Measurements from ENCODE around the gene GYPC.
"Not testable (repeated sequence)": the region's sequence is repeated elsewhere in the genome, so short reads cannot be mapped to it uniquely, and the experiment has no call there.

GYPC gene

DNA sequence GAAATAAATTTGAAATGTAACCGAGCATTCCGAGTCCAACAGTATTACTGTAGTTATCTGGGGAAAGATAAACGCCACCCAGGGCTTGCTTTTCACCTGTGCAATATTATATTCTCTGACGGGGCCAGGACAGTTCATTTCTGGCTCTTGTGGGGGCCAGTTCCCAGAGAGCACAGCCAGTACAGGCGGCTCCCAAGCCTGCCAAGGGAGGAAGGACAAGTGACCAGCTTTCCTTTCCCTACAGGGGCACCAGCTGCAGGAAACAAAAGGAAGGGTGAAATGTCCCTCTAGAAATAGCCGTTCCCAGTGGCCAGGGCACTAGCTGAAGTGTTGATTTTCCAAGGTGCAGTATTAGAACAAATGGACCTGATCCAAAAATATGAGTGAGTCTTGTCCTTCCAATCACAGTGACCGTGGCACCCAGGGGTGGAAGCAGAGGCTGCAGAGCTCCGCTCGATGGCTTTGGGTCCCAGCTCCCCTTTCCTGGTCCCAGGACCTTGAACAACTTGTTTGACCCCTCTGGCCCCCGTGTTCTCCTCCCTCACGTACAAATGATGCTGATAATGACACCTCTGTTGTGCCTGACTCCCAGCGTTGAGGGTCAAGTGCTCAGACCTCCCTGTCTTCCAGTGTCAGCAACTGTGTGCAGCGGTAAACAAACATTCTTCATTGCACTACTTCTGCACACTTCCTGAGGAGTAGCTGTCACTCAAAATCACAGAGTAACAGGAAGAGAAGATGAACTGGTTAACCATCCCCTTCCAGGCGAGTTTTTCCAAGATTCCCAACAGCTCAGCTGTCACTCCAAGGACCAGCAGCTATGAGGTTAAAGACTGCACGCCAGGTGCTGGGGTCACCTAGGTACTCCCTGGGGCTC, 40.9 kb downstream of the GYPC start:
- in situ Hi-C loops (cut with HindIII; ENCODE audit: low sequenced_read_pairs), result no loop called here

DNA sequence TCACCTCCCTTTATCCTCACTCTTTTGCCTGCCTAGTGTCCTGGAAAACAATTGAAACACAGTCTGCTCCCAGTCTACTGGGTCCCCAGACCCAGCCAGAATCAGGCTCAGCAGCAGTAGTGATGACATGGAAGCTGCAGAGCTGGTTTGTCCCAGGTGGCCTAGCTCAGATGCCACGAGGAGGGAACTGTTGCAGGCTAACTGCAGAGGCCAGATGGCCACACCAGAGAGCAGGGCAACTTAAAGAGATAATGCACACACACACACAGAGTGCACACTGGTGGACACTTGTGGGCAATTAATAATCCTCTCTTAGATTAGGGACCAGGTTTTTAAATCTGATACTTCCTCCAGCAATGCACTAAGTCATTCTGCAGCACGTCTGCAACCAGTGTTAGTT, 42.4 kb downstream of the GYPC start:
- in situ Hi-C loops (cut with HindIII; ENCODE audit: low sequenced_read_pairs), result no loop called here

DNA sequence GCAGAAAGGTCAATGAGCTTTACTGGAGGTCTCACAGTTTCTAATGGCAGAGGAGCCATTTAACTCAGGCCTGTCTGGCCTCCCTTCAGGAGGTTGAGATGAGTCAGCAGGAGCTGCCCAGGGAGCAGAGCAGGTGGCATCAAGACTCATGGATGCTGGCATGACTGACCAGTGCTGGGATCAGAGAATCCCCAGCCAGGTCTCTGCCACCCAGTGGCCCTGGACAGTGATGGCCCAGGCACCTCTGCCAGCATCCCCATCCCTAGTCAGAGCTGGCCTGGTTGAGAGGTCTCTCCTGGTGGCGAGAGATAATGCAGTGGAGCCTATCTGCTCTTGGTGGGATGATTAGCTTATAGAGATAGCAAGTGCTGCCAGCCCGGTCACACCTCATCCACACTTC, 43.1 kb downstream of the GYPC start:
- in situ Hi-C loops (cut with HindIII; ENCODE audit: low sequenced_read_pairs), result no loop called here

- in situ Hi-C loops (cut with HindIII; ENCODE audit: low sequenced_read_pairs), result no loop called here
Observed at GRCh38 chr2:126699716-126700581, 44.0 kb downstream of the GYPC start.

- in situ Hi-C loops (cut with HindIII; ENCODE audit: low sequenced_read_pairs), result no loop called here
Observed at GRCh38 chr2:126700677-126701076, 44.7 kb downstream of the GYPC start.

GRCh38 chr2:126703311-126703710, 47.4 kb downstream of the GYPC start:
- in situ Hi-C loops (cut with HindIII; ENCODE audit: low sequenced_read_pairs), result no loop called here

DNA sequence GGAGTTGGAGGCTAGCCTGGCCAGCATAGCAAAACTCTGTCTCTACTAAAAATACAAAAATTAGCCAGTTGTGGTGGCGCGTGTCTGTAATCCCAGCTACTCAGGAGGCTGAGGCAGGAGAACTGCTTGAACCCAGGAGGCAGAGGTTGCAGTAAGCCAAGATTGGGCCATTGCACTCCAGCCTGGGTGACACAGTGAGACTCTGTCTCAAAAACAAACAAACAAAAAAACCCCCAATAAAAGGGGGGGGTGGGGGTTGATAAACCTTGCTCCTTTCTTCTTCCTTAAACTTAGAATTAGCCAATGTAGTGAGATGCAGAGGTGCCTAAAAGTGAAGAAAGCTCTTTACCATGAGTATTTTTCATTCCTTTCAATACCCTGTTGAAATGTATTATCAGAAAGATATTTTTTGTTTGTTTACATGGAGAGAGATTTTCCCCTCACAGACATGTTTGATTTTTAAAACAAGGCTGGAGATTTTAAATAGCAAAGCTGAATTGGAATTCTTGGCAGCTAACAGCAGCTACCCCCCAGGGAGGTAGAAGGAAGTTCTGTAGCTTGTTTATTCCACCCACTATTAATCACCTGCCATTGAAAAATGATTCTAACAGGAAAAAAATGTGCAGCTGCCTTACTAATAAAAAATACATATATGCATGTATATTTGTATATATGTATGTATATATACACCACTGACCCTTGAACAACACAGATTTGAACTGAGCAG, 48.6 kb downstream of the GYPC start:
- in situ Hi-C loops (cut with HindIII; ENCODE audit: low sequenced_read_pairs), result no loop called here

DNA sequence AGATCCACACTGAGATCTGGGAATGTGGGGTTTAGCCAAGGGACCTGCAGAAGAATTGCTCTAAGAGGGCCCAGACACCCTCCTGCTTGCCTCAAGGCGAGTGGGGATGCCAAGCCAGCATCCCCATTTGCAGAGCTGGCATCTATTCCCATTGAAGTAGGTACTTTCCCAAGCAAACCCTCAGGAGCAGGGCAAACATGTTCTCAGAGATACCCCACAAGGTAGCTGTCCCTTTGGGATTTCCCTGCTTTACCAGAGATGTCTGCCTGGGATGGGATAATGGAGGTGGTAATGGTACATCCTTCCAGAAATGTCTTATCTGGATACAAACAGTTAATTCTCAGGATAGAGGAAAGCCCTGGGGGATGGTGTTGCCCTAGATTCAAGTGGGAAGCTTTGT, 51.2 kb downstream of the GYPC start:
- in situ Hi-C loops (cut with HindIII; ENCODE audit: low sequenced_read_pairs), result no loop called here

DNA sequence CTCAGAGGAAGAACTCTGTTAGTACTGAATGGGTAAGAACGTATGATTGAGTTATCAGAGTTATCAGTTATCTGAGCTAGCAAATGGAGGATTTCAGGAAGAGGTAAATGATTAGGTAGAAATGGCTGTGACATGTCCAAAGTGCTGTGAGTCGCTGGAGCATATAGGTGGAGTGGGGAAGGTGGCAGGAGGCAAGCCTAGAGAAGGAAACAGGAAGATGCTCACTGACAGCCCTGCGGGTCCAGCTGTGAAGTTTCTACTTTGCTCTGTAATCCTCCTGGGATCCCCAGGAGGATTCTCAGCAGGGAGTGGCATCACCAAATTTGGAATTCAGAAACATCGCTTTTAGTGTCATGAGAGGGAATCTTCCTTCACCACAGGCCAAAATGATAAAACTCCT, 52.0 kb downstream of the GYPC start:
- in situ Hi-C loops (cut with HindIII; ENCODE audit: low sequenced_read_pairs), result no loop called here

GRCh38 chr2:126714191-126714965, 58.4 kb downstream of the GYPC start:
- in situ Hi-C loops (cut with HindIII; ENCODE audit: low sequenced_read_pairs), result loop anchor here (5.0 kb wide), 1 partner anchor 48 kb away; no protein-coding TSS in a partner anchor

DNA sequence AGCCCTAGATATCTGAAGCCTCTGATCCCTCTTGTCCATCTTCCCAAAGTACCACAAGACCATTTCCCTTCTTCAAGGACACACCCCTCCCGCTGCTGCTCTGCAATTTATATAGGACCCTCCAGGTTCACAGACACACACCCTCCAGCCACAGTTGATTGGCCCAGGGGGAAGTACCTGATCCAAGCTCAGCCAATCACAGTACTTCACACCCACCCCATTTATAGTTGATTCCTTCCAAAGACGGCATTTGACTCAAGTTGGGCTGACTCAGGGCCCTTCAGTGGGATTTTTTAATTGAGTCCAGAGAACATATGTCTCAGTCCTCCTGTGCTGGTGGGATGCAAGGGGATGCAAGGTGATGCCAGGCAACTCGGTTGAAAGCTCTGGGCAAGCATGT, 59.2 kb downstream of the GYPC start:
- in situ Hi-C loops (cut with HindIII; ENCODE audit: low sequenced_read_pairs), result no loop called here

DNA sequence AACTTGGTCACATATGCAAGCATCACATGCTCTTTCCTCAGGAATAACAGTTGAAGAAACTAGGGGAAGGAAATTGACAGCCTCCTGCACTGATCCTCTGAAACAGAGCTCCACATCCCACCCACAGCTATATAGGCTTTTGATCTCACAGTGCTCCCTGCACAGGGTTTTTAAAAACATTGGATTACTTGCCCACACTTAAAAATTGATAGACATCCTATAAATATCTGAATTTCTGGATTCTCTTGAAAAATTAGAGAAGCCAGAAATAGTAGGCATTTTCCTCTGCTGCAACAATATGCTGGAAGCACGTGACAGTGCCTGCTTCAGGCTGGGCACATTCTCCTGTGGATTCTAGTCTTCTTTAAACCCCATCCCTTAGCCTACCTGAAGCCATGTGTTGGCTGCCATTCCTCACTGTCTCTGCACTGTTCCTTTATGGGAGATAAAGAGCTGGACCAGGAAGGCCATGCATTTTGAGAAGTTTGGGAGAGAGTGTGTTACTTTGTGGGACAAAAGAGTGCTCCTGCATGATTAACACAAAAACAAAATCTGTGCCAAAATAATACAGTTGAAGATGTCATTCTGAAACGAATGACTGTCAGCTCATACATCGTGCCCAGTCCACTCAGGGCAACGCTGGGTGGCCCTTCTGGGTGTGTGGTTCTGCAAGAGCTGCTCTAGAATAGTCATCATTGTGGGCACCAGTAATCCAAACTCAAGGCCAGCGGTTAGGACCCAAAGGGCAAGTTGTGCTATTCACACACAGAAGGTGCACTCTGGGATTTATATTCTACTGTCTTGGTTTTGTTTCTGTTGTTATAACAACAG, 59.8 kb downstream of the GYPC start:
- in situ Hi-C loops (cut with HindIII; ENCODE audit: low sequenced_read_pairs), result no loop called here

DNA sequence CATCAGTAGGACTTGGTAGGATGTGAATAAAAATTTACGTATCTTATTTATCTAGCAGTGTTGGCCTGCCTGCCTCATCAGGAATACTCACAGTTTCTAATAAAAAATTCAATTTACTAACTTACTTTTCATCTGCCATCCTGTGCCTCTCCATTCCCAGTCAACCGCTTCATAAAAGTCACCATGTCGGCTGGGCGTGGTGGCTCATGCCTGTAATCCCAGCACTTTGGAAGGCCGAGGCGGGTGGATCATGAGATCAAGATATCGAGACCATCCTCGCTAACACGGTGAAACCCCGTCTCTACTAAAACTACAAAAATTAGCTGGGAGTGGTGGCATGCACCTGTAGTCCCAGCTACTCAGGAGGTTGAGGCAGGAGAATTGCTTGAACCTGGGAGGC, 61.3 kb downstream of the GYPC start:
- in situ Hi-C loops (cut with HindIII; ENCODE audit: low sequenced_read_pairs), result not testable (repeated sequence)

DNA sequence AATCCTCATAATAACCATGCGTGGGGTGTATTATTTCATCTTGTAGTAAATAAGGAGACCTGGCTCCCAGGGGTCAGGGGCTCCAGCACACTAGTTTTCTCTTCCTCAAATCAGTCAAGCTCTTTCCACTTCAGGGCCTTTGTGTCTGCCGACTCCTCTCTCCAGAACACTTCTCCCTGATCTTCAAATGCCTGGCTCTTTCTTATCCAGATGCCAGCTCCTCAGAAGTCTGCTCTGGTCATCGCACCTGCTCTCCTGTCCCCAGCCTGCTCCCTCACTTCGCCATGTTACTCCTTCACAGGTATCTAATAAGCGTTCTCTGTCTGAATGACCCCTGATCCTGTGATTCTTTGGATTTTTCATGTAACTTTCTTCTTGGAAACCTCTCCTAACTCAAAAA, 62.0 kb downstream of the GYPC start:
- in situ Hi-C loops (cut with HindIII; ENCODE audit: low sequenced_read_pairs), result no loop called here

DNA sequence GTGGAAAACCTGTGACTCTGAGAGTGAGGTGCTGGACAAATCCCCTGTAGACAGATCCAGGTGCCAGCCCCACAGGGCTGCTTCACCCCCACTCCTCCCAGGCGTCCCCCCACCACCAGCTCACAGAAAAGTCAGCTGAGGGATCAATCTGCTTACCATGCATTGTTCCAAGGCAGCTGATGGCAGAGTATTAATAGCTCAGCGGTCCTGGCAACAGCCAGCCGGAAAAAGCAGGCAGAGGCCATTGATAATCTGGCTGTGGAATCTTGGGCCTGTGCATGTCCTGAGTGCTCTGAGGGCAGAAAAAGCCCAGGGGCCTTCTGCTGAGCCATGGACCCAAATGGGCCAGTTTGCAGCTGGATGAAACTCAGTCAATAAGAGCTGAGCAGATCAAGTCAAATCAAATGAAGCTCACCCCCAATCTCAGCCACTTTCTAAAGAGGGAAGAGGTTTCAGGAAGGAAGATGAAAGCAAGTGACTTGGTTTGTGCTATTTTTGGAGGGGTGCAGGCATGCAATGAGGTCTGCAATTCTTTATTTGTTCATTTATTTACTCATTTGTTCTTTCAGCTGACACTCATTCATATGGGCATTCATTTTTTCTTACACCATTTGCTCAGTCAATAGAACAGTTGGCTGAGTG, 63.4 kb downstream of the GYPC start:
- in situ Hi-C loops (cut with HindIII; ENCODE audit: low sequenced_read_pairs), result no loop called here

- in situ Hi-C loops (cut with HindIII; ENCODE audit: low sequenced_read_pairs), result no loop called here
Observed at GRCh38 chr2:126719833-126720351, 63.9 kb downstream of the GYPC start.

GRCh38 chr2:126720638-126721037, 64.7 kb downstream of the GYPC start:
- in situ Hi-C loops (cut with HindIII; ENCODE audit: low sequenced_read_pairs), result no loop called here

- in situ Hi-C loops (cut with HindIII; ENCODE audit: low sequenced_read_pairs), result no loop called here
Observed at GRCh38 chr2:126722081-126722480, 66.1 kb downstream of the GYPC start.

GRCh38 chr2:126722546-126722945, 66.6 kb downstream of the GYPC start:
- in situ Hi-C loops (cut with HindIII; ENCODE audit: low sequenced_read_pairs), result no loop called here

All from endothelial cell of hepatic sinusoid (primary cell).